ENCODE data around the gene CNKSR1.
A peak's percentile ranks its signal among the peaks of the same experiment; 100 is the strongest.

The CNKSR1 gene

GRCh38 chr1:26153966-26154532 is 23.2 kb upstream of the CNKSR1 start:
- TF ChIP-seq JUND (IDR thresholded peaks at IDR 0.05; ENCODE audit: low read depth): no peak
- in situ Hi-C loops (cut with HindIII; ENCODE audit: low pct_unique_long_range_greater_than_20kb, low sequenced_read_pairs): no loop called here
- no peak for DNase-seq (ENCODE audit: low read depth in 1 of 2, low spot score in 1 of 2)

- in situ Hi-C loops (cut with HindIII; ENCODE audit: low pct_unique_long_range_greater_than_20kb, low sequenced_read_pairs): no loop called here
- no peak for TF ChIP-seq JUND (IDR thresholded peaks at IDR 0.05; ENCODE audit: low read depth)
- no peak for DNase-seq (ENCODE audit: low read depth in 1 of 2, low spot score in 1 of 2)
These were observed 22.5 kb upstream of the CNKSR1 start for GRCh38 chr1:26154750-26155149.

- TF ChIP-seq JUND (IDR thresholded peaks at IDR 0.05; ENCODE audit: low read depth): no peak
- in situ Hi-C loops (cut with HindIII; ENCODE audit: low pct_unique_long_range_greater_than_20kb, low sequenced_read_pairs): no loop called here
- no peak for DNase-seq (ENCODE audit: low read depth in 1 of 2, low spot score in 1 of 2)
These were observed 21.7 kb upstream of the CNKSR1 start for GRCh38 chr1:26155370-26156284.

- TF ChIP-seq JUND (IDR thresholded peaks at IDR 0.05; ENCODE audit: low read depth): no peak
- in situ Hi-C loops (cut with HindIII; ENCODE audit: low pct_unique_long_range_greater_than_20kb, low sequenced_read_pairs): no loop called here
- peak in 1 of 2 experiments; percentile 28 for DNase-seq (ENCODE audit: low read depth in 1 of 2, low spot score in 1 of 2)
These were observed 20.8 kb upstream of the CNKSR1 start for GRCh38 chr1:26156285-26157038.

- in situ Hi-C loops (cut with HindIII; ENCODE audit: low pct_unique_long_range_greater_than_20kb, low sequenced_read_pairs): no loop called here
- no peak for TF ChIP-seq JUND (IDR thresholded peaks at IDR 0.05; ENCODE audit: low read depth)
- no peak for DNase-seq (ENCODE audit: low read depth in 1 of 2, low spot score in 1 of 2)
These were observed 18.9 kb upstream of the CNKSR1 start for GRCh38 chr1:26158271-26158907.

GRCh38 chr1:26158908-26159742 is 18.2 kb upstream of the CNKSR1 start, which contains the start of gene FAM110D:
Gene FAM110D, plus strand, starts transcription at chr1:26159079. Its CDS starts 2,213 bp downstream, at chr1:26161292.
- DNase-seq (ENCODE audit: low read depth in 1 of 2, low spot score in 1 of 2): no peak
- in situ Hi-C loops (cut with HindIII; ENCODE audit: low pct_unique_long_range_greater_than_20kb, low sequenced_read_pairs): no loop called here
- TF ChIP-seq JUND (IDR thresholded peaks at IDR 0.05; ENCODE audit: low read depth): no peak

GRCh38 chr1:26159743-26160039 is 17.6 kb upstream of the CNKSR1 start:
- DNase-seq (ENCODE audit: low read depth in 1 of 2, low spot score in 1 of 2): no peak
- TF ChIP-seq JUND (IDR thresholded peaks at IDR 0.05; ENCODE audit: low read depth): no peak
- in situ Hi-C loops (cut with HindIII; ENCODE audit: low pct_unique_long_range_greater_than_20kb, low sequenced_read_pairs): no loop called here

GRCh38 chr1:26160527-26161414 is 16.5 kb upstream of the CNKSR1 start:
- TF ChIP-seq JUND (IDR thresholded peaks at IDR 0.05; ENCODE audit: low read depth): no peak

GRCh38 chr1:26161415-26162219 is 15.7 kb upstream of the CNKSR1 start:
- TF ChIP-seq JUND (IDR thresholded peaks at IDR 0.05; ENCODE audit: low read depth): no peak
- in situ Hi-C loops (cut with HindIII; ENCODE audit: low pct_unique_long_range_greater_than_20kb, low sequenced_read_pairs): no loop called here
- peak; percentile 57 to 72 for DNase-seq (ENCODE audit: low read depth in 1 of 2, low spot score in 1 of 2)

More at GRCh38 chr1:26160527-26161414, 16.5 kb upstream of the CNKSR1 start:
- in situ Hi-C loops (cut with HindIII; ENCODE audit: low pct_unique_long_range_greater_than_20kb, low sequenced_read_pairs): no loop called here
- DNase-seq (ENCODE audit: low read depth in 1 of 2, low spot score in 1 of 2): no peak

- in situ Hi-C loops (cut with HindIII; ENCODE audit: low pct_unique_long_range_greater_than_20kb, low sequenced_read_pairs): no loop called here
- TF ChIP-seq JUND (IDR thresholded peaks at IDR 0.05; ENCODE audit: low read depth): no peak
- DNase-seq (ENCODE audit: low read depth in 1 of 2, low spot score in 1 of 2): no peak
These were observed 15.0 kb upstream of the CNKSR1 start for GRCh38 chr1:26162220-26162709.
